Esophagus squamous epithelium (tissue), 5 donors: Measurements from ENCODE around the gene RREB1. TPM values are rescaled to one million over a fixed set of nuclear protein-coding genes. Genes with fewer than 3 reads are reported as not detected.

ENCODE experiments used
- DNase-seq: peaks from one replicate; lab custom pipeline; 2025; lab: John Stamatoyannopoulos, UW
- H3K27ac ChIP-seq, 4 donors: fragments of 200-600 bp; sonication (generic); one replicate each; pipeline ENCODE4 v1.5.1; 2016 to 2019; ENCODE audit warnings: mild to moderate bottlenecking in 1 of 4
- H3K27me3 ChIP-seq, 4 donors: fragments of 200-600 bp; sonication (generic); 1 replicate in 3 of 4; 2 replicates in 1 of 4; pipeline versions ENCODE4 v1.5.1 to v1.6.0; 2017 to 2021; ENCODE audit warnings: antibody characterized with exemption in 1 of 4
- H3K36me3 ChIP-seq, 3 donors: fragments of 200-600 bp; sonication (generic); one replicate each; pipeline ENCODE4 v1.5.1; 2016 to 2019
- H3K4me1 ChIP-seq, 3 donors: fragments of 200-600 bp; sonication (generic); one replicate each; pipeline ENCODE4 v1.5.1; 2017 to 2019
- H3K4me3 ChIP-seq, 4 donors: fragments of 200-600 bp; sonication (generic); 1 replicate in 3 of 4; 2 replicates in 1 of 4; pipeline ENCODE4 v1.5.1; 2016 to 2019; ENCODE audit warnings: mild to moderate bottlenecking in 2 of 4, moderate library complexity in 1 of 4
- H3K9me3 ChIP-seq, 3 donors: fragments of 200-600 bp; sonication (generic); one replicate each; pipeline ENCODE4 v1.5.1; 2016 to 2019
- CTCF ChIP-seq, 6 experiments: fragments of 450-650 bp in 4 of 6; fragments of 200-600 bp in 2 of 6; sonication (generic) in 2 of 6; IDR thresholded peaks; one replicate each; pipeline ENCODE4 v1.5.1; 2016 to 2019; ENCODE audit warnings: antibody characterized with exemption in 6 of 6, mild to moderate bottlenecking in 4 of 6, moderate library complexity in 4 of 6
- POLR2A ChIP-seq, 4 donors: fragments of 450-650 bp; IDR thresholded peaks; one replicate each; pipeline ENCODE4 v1.6.1; 2017; ENCODE audit warnings: antibody characterized with exemption in 4 of 4, mild to moderate bottlenecking in 4 of 4, moderate library complexity in 3 of 4
- WGBS, 2 donors: methylation state at CpG; one replicate each; pipeline ENCODE4 v1.1.5; 2018; 5-methylcytosine and 5-hydroxymethylcytosine counted together
- intact Hi-C: fragments of 100-400 bp; cut with DNase I; formaldehyde crosslinking; loops from one replicate; pipeline ENCODE4 v1.15.0; 2022
- total RNA-seq, 4 donors: library from RNA; depleted of rRNA; stranded (reverse); fragments of >200 nt; gene quantifications; one replicate each; pipeline ENCODE4 v1.1.0, GENCODE V29; 2016
- donor health status: DM: yes; HTN: yes; CAD: no.

The RREB1 gene
- total RNA-seq, 4 donors from 2014 or later = 41.7 to 79.6 (median 57.5) TPM

- Histone ChIP-seq H3K9me3 (no peaks in the 10 kb centered on the region), H3K4me3 (peak overlapping the region in 3 of 4 donors; percentile 1 to 48 (median 19)), H3K4me1 (peaks cover 16 to 82% (median 32%) of the 10 kb centered on the region in 3 donors), H3K27ac (peak overlapping the region; percentile 86 to 88 (median 87)), H3K36me3 (peaks cover 0 to 73% (median 0%) of the 10 kb centered on the region in 3 donors), H3K27me3 (no peaks in the 10 kb centered on the region)
- no peak for DNase-seq
- WGBS, 2 donors = 29 to 33% methylated on average over 1 to 2 of the region's 2 CpGs
- intact Hi-C loops = no loop called here
- TF ChIP-seq CTCF (IDR thresholded peaks at IDR 0.05) (no peak), POLR2A (IDR thresholded peaks at IDR 0.05) (no peak)
These were observed 93.6 kb downstream of the RREB1 start for GRCh38 chr6:7201444-7201731.

GRCh38 chr6:7201732-7202541, 94.2 kb downstream of the RREB1 start:
- Histone ChIP-seq H3K4me1 (peaks cover 16 to 77% (median 32%) of the 10 kb centered on the region in 3 donors), H3K4me3 (peak overlapping the region in 2 of 4 donors; percentile 1 to 19), H3K36me3 (peaks cover 0 to 73% (median 2%) of the 10 kb centered on the region in 3 donors), H3K27ac (peak overlapping the region; percentile 86 to 88 (median 87)), H3K27me3 (no peaks in the 10 kb centered on the region), H3K9me3 (no peaks in the 10 kb centered on the region)
- TF ChIP-seq CTCF (IDR thresholded peaks at IDR 0.05) (no peak), POLR2A (IDR thresholded peaks at IDR 0.05) (no peak)
- no peak for DNase-seq
- WGBS, 2 donors = 46 to 64% methylated on average over 12 to 13 of the region's 16 CpGs
- intact Hi-C loops = no loop called here

- H3K4me3 ChIP-seq = no peak overlapping the region
- DNase-seq = no peak
- no peaks in the 10 kb centered on the region for H3K27me3 ChIP-seq
- TF ChIP-seq POLR2A (IDR thresholded peaks at IDR 0.05) (no peak), CTCF (IDR thresholded peaks at IDR 0.05) (no peak)
- peaks cover 16 to 73% (median 32%) of the 10 kb centered on the region in 3 donors for H3K4me1 ChIP-seq
- H3K36me3 ChIP-seq = peaks cover 0 to 73% (median 4%) of the 10 kb centered on the region in 3 donors
- H3K9me3 ChIP-seq = no peaks in the 10 kb centered on the region
- intact Hi-C loops = no loop called here
- H3K27ac ChIP-seq = peak overlapping the region; percentile 86 to 88 (median 87)
These were observed 95.2 kb downstream of the RREB1 start for GRCh38 chr6:7202950-7203349.

GRCh38 chr6:7203939-7204338, 96.2 kb downstream of the RREB1 start:
- WGBS, 2 donors = 66 to 72% methylated on average over 4 to 6 of the region's 8 CpGs
- H3K27ac ChIP-seq = peak overlapping the region; percentile 86 to 88 (median 87)

More at GRCh38 chr6:7203939-7204338, 96.2 kb downstream of the RREB1 start:
- Histone ChIP-seq H3K4me3 (no peak overlapping the region), H3K36me3 (peaks cover 0 to 72% (median 4%) of the 10 kb centered on the region in 3 donors), H3K27me3 (no peaks in the 10 kb centered on the region), H3K4me1 (peaks cover 16 to 69% (median 32%) of the 10 kb centered on the region in 3 donors), H3K9me3 (no peaks in the 10 kb centered on the region)
- intact Hi-C loops = no loop called here
- no peak for DNase-seq
- peak in 1 of 4 donors; percentile 7 for TF ChIP-seq POLR2A (IDR thresholded peaks at IDR 0.05)
- TF ChIP-seq CTCF (IDR thresholded peaks at IDR 0.05) = no peak
